CD1c-positive myeloid dendritic cell (primary cell): ENCODE measurements around the gene MTERF4.

Experiments
- DNase-seq: peaks from one replicate; pipeline ENCODE4 v3.0.0-alpha.2; 2016; ENCODE audit errors: extremely low spot score

MTERF4 gene

GRCh38 chr2:241102239-241102803, at the start of gene MTERF4:
Gene MTERF4 (minus strand): TSS chr2:241102287. CDS start chr2:241102273, 14 bp downstream.
- peak; percentile 90 for DNase-seq

- DNase-seq: no peak
These were observed 48.8 kb upstream of the MTERF4 start for GRCh38 chr2:241150660-241151530.

DNA sequence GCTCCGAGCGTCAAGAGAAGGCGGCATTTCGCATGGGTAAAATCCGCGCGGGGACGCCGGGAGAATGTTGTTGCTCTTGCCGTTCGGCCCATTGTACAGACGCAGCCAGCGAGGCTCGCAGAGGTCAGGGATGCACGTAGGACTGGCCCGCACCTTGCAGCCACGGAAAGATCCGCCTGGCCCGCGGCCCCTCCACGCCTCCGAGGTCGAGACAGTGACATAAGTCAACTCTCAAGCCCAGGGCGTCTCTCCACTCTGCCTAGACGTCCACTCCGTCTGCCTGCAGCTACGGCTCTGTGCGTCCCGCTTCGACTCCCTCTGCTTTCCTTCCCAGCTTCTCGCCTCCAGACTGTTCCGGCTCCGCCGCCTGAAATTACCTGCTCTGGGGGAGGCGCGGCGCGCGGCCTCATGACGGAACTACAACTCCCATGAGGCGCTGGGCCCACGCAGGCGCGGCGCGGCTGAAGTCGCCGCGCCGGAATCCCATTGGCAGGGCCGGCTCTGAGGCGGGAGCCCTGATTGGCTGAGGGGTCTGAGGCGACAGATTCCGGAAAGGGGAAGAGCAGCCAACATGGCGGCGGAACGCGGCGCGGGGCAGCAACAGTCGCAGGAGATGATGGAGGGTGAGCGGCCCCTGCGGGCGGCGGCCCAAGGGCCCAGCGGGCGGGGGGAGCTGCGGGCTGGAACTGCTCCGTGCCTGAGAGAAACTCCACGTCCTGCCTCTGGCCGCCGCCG, 48.0 kb upstream of the MTERF4 start, which contains the start of gene PPP1R7:
Gene PPP1R7, plus strand, starts transcription at position 543 of the 735 bp plus-strand sequence. Its CDS starts 29 bp downstream, at position 572.
- DNase-seq: peak; percentile 98

DNA sequence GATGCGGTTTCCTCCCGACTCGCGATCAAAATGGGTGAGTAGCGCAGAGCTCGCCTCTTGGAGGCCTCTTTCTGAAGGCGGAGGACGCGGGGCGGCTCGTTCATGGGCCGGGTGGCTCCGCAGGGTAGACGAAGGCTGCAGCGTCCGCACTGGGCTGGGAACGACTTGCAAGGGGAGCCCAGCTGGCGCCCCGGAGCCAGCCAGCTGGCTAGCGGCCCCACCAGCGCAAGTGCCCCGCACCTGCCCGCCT, 47.5 kb upstream of the MTERF4 start:
- no peak for DNase-seq

- DNase-seq: peak; percentile 97
These were observed 47.0 kb upstream of the MTERF4 start, which contains the start of gene PASK for GRCh38 chr2:241148891-241149674. Gene PASK (minus strand): TSS chr2:241149472. CDS start chr2:241143032, 6,440 bp downstream.

DNA sequence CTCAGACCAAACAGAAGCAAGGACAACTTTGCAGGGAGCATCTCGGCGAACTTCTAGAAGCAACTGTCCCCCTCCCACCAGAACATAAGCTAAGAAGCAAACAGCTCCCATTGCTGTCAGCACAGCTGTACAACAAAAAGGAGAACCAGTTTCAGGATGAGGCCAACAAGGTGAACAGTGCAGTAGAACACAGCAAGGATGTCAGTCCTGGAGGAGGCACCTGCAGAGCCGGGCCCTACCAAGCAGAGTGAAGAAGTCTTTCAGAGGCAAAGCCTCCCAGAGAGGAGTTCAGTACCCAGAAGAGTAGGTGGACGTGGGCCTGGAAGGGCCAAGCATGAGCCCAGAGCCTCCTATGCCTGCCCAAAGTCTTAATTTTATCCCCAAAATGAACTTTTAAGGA, 46.2 kb upstream of the MTERF4 start:
- no peak for DNase-seq

DNA sequence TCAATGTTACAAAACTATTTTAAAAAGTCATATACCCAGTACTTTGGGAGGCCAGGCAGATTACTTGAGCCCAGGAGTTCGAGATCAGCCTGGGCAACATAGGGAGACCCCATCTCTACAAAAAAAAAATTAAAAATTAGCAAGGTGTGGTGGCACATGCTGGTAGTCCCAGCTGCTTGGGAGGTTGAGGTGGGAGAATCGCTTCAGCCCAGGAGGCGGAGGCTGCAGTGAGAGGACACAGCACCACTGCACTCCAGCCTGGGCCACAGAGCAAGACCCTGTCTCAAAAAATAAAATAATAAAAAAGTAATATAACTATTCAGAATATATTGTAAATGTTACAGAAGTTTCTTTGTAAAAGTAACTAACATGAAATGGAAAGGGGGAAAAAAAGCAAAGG, 45.2 kb upstream of the MTERF4 start:
- DNase-seq: no peak

GRCh38 chr2:241146286-241146685, 44.2 kb upstream of the MTERF4 start:
- DNase-seq: no peak

- DNase-seq: no peak
These were observed 40.5 kb upstream of the MTERF4 start for GRCh38 chr2:241142593-241142992.

- DNase-seq: no peak
These were observed 40.0 kb upstream of the MTERF4 start for GRCh38 chr2:241142063-241142462.

DNA sequence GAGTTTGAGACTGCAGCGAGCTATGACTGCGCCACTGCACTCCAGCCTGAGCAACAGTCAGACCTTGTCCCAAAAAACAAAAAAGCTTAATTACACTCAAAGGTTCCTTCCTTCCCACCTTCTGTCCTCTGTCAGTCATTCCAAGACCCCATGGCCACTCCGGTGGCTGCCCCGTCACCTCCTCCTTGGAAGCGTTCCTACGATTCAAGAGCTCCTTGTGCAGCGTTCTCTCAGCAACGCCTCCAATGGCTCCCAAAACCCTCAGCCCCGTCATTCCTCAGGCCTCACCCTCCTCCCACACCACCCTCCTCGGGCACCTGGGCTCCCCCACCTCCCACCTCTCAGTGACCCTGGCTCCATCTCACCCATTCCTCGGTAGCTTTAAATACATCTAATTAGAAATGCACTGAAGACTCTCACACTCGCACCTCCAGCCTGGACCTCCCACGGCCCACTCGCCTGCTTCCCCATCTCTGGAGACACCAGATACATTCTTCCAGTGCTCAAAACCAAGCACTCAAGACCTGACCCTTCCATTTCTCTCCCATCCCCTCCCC, 39.2 kb upstream of the MTERF4 start:
- no peak for DNase-seq

DNA sequence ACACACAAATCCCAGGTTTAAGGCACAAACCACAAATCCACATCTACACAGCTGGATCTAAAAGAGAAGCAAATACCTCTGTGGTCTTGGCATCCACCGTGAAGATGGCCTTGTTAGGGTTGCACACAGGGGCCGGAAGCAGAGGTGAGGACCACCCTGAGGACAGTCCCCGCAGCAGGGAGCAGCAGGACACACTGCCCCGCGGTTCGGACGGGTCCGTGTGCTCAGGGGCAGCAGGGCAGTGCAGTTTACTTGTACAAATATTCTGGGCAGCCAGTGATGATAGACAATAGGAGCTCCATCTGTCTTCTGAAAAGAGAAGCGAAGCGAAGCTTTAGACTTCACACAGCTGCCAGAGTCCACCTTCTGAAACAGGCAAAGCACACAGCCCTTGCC, 38.4 kb upstream of the MTERF4 start:
- DNase-seq: no peak

- DNase-seq: no peak
These were observed 37.7 kb upstream of the MTERF4 start for GRCh38 chr2:241139531-241140444.

DNA sequence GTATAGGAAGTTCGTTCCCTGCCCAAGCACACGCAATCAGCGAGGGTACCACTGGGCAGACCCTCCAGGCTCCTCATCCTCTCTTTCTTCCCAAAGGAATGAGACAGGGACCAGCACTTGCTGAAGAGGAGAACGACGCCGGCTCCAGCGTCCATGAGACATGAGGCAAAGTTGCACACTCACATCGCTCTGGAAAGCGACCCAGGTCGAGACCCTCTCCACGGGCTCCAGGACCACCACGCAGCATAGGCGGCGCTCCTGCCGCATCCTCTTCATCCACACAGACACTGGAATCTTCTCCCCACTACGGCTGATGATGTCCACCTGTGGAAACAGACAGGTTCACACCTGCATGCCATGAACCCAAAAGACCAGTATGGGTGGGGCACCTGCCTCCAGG, 36.4 kb upstream of the MTERF4 start:
- DNase-seq: no peak

DNA sequence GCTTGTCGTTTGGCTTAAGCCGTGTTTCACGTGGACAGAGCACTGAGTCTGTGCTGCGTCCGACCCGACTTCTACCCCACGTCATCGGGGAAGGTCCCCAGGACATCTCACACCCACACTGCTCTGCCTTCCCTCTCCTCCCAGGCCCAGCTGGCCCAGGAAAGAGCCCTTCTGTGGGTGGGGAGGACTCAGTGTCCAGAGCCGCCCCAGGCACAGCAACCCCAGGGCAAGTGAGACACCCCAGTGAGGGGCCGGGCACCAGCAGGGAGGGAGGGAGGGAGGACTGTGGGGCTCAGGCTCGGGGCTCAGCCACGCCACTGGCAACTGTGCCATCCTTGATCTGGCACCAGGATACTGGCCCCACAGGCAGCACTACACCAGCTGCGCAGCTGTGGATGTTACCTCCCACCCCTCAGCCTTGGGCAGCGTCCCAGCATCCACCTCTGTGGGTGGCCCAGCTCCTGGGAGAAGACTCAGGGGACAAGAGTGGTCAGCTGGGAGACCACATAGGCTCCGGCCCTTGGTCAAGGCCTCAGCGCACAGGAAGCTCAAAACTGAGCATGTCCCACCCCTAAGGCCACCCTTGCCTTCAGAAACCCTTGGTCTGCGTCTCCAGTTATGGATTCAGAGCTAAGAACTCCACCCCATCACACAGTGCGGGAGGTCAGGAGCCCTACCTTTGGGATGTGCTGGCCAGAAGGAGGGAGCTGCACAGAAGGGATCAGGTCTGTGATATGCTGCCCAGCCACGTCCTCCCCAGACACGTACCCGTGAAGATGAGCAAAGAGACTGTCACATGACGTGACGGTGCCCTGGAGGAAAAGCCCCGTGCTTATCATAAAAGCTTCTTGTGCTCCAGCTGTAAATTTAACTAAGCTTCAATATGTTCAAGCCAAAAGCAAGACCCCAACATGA, 35.4 kb upstream of the MTERF4 start:
- no peak for DNase-seq

DNA sequence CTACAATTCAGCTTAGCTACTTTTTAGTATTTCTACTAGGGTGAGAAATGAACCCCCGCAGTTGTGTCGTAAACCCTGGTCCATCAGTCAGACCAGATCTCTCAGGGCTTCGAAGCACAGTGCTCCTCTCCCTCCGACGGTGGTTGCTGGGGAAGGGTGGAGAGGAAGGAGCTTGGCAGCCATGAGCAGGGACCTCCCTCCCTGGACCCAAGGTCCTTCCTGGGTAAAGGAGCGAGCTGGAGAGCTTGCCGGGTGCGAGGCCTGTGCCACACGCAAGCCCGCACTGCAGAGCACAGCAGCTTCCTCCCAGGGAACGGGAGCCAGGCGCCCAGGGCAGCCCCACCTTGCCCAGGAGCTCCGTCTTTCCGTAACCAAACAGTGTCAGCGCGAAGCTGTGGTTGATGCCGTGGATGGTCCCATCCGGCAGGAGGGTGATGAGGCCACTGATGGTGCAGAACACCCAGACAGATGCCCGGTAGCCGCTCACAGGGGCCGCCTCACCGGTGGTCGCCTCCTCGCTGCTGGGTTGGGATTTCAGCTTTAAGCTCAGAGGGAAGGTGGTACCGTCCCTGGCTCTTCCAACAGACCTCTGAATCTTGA, 34.7 kb upstream of the MTERF4 start:
- no peak for DNase-seq

GRCh38 chr2:241136191-241136590, 34.1 kb upstream of the MTERF4 start:
- DNase-seq: no peak

DNA sequence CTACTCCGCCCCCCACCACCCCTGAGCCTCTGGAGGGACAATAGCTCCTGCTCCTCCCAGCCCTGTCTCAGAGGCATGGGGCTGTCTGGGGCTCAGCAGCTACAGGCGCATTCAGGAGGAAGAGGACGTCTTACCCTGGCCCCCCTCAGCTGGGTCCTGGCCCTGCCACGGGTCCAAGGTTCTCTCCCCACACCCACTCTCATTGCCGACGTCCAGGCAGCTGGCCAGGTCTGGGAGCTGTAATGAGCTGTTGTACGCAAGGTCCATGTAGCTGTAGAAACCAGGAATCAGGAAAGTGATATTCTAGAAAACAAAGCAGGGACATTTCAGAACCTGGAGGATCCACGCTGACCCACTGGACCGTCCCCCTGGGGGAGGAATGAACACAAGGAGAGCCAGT, 33.6 kb upstream of the MTERF4 start:
- DNase-seq: no peak

GRCh38 chr2:241134711-241135110, 32.6 kb upstream of the MTERF4 start:
- no peak for DNase-seq
